Stomach smooth muscle (tissue), 2 donors: Measurements from ENCODE around the gene MAP2K5.
A peak's percentile ranks its signal among the peaks of the same experiment; 100 is the strongest.

Experiments
- H3K27ac ChIP-seq: one replicate; pipeline ENCODE4 v1.7.0; 2013; ENCODE audit warnings: mild to moderate bottlenecking, low read length, inconsistent platforms
- H3K27me3 ChIP-seq, 2 donors: one replicate each; pipeline ENCODE4 v1.7.0; 2013; ENCODE audit warnings: low read length in 2 of 2; ENCODE audit not compliant: insufficient read depth in 2 of 2, control insufficient read depth in 1 of 2
- H3K36me3 ChIP-seq, 2 donors: one replicate each; pipeline ENCODE4 v1.7.0; 2013; ENCODE audit warnings: low read length in 2 of 2; ENCODE audit not compliant: control insufficient read depth in 2 of 2, insufficient read depth in 2 of 2
- H3K4me1 ChIP-seq: one replicate; pipeline ENCODE4 v1.7.0; 2013; ENCODE audit warnings: low read length; ENCODE audit not compliant: control insufficient read depth, insufficient read depth
- H3K4me3 ChIP-seq, 2 donors: one replicate each; pipeline ENCODE4 v1.7.0; 2013; ENCODE audit warnings: low read length in 2 of 2
- H3K9ac ChIP-seq, 2 donors: one replicate each; pipeline ENCODE4 v1.7.0; 2013; ENCODE audit warnings: low read length in 2 of 2, mild to moderate bottlenecking in 1 of 2
- H3K9me3 ChIP-seq, 2 donors: one replicate each; pipeline ENCODE4 v1.7.0; 2013; ENCODE audit warnings: low read length in 2 of 2; ENCODE audit not compliant: control insufficient read depth in 2 of 2
- donor health status: healthy.
- donor health status: Pancreatic carcinoma.

Gene MAP2K5

GRCh38 chr15:67547836-67548235 is 5.3 kb downstream of the MAP2K5 start:
- Histone ChIP-seq H3K4me1 (peaks cover 19% of the 10 kb centered on the region), H3K9me3 (no peaks in the 10 kb centered on the region), H3K36me3 (peaks cover 4 to 12% of the 10 kb centered on the region in 2 donors), H3K27me3 (no peaks in the 10 kb centered on the region), H3K27ac (peak overlapping the region; percentile 31), H3K4me3 (no peak overlapping the region), H3K9ac (peak overlapping the region in 1 of 2 donors; percentile 30)

GRCh38 chr15:67548236-67548852 is 5.8 kb downstream of the MAP2K5 start:
- H3K9me3 ChIP-seq: no peaks in the 10 kb centered on the region

GRCh38 chr15:67548862-67549651 is 6.6 kb downstream of the MAP2K5 start:
- Histone ChIP-seq H3K27me3 (no peaks in the 10 kb centered on the region), H3K9me3 (no peaks in the 10 kb centered on the region), H3K27ac (peak overlapping the region; percentile 58), H3K4me1 (peaks cover 9% of the 10 kb centered on the region), H3K36me3 (peaks cover 4 to 12% of the 10 kb centered on the region in 2 donors), H3K9ac (no peak overlapping the region), H3K4me3 (no peak overlapping the region)

More at GRCh38 chr15:67548236-67548852, 5.8 kb downstream of the MAP2K5 start:
- no peaks in the 10 kb centered on the region for H3K27me3 ChIP-seq
- H3K9ac ChIP-seq: peak overlapping the region in 1 of 2 donors; percentile 36
- H3K36me3 ChIP-seq: peaks cover 4 to 12% of the 10 kb centered on the region in 2 donors
- no peak overlapping the region for H3K4me3 ChIP-seq
- peak overlapping the region; percentile 31 for H3K27ac ChIP-seq
- peaks cover 16% of the 10 kb centered on the region for H3K4me1 ChIP-seq

- H3K4me1 ChIP-seq: peaks cover 6% of the 10 kb centered on the region
- H3K4me3 ChIP-seq: no peak overlapping the region
- no peaks in the 10 kb centered on the region for H3K9me3 ChIP-seq
- H3K36me3 ChIP-seq: peaks cover 4 to 11% of the 10 kb centered on the region in 2 donors
- no peak overlapping the region for H3K27ac ChIP-seq
- no peak overlapping the region for H3K9ac ChIP-seq
- H3K27me3 ChIP-seq: no peaks in the 10 kb centered on the region
These were observed 7.2 kb downstream of the MAP2K5 start for GRCh38 chr15:67549736-67550135.

- Histone ChIP-seq H3K27ac (no peak overlapping the region), H3K4me3 (no peak overlapping the region), H3K9ac (no peak overlapping the region), H3K4me1 (peaks cover 4% of the 10 kb centered on the region), H3K27me3 (no peaks in the 10 kb centered on the region), H3K36me3 (peaks cover 4 to 9% of the 10 kb centered on the region in 2 donors), H3K9me3 (no peaks in the 10 kb centered on the region)
These were observed 8.0 kb downstream of the MAP2K5 start for GRCh38 chr15:67550522-67550921.

- Histone ChIP-seq H3K36me3 (peaks cover under 1 to 7% of the 10 kb centered on the region in 2 donors), H3K27me3 (no peaks in the 10 kb centered on the region), H3K4me1 (peaks cover 4% of the 10 kb centered on the region), H3K9ac (no peak overlapping the region), H3K27ac (no peak overlapping the region), H3K9me3 (no peaks in the 10 kb centered on the region), H3K4me3 (no peak overlapping the region)
These were observed 8.8 kb downstream of the MAP2K5 start for GRCh38 chr15:67551207-67551743.

GRCh38 chr15:67554580-67554979 is 12.1 kb downstream of the MAP2K5 start:
- Histone ChIP-seq H3K27me3 (no peaks in the 10 kb centered on the region), H3K9ac (no peak overlapping the region), H3K36me3 (peaks cover 3 to 9% of the 10 kb centered on the region in 2 donors), H3K9me3 (peaks cover 0 to 5% of the 10 kb centered on the region in 2 donors), H3K27ac (no peak overlapping the region), H3K4me1 (no peaks in the 10 kb centered on the region), H3K4me3 (no peak overlapping the region)

- H3K9ac ChIP-seq: no peak overlapping the region
- no peaks in the 10 kb centered on the region for H3K4me1 ChIP-seq
- peaks cover 0 to 5% of the 10 kb centered on the region in 2 donors for H3K9me3 ChIP-seq
- no peaks in the 10 kb centered on the region for H3K27me3 ChIP-seq
- no peak overlapping the region for H3K27ac ChIP-seq
- H3K36me3 ChIP-seq: peaks cover 3 to 5% of the 10 kb centered on the region in 2 donors
- no peak overlapping the region for H3K4me3 ChIP-seq
These were observed 14.6 kb downstream of the MAP2K5 start for GRCh38 chr15:67556976-67557570.

GRCh38 chr15:67558502-67558901 is 16.0 kb downstream of the MAP2K5 start:
- Histone ChIP-seq H3K4me1 (no peaks in the 10 kb centered on the region), H3K4me3 (no peak overlapping the region), H3K36me3 (peaks cover 3 to 5% of the 10 kb centered on the region in 2 donors), H3K9me3 (peaks cover 0 to 5% of the 10 kb centered on the region in 2 donors), H3K27me3 (no peaks in the 10 kb centered on the region), H3K27ac (no peak overlapping the region), H3K9ac (no peak overlapping the region)

GRCh38 chr15:67559158-67559557 is 16.7 kb downstream of the MAP2K5 start:
- no peak overlapping the region for H3K4me3 ChIP-seq
- H3K27ac ChIP-seq: no peak overlapping the region
- H3K9me3 ChIP-seq: peaks cover 0 to 5% of the 10 kb centered on the region in 2 donors
- no peaks in the 10 kb centered on the region for H3K27me3 ChIP-seq
- no peak overlapping the region for H3K9ac ChIP-seq
- peaks cover 3 to 5% of the 10 kb centered on the region in 2 donors for H3K36me3 ChIP-seq
- H3K4me1 ChIP-seq: no peaks in the 10 kb centered on the region
